Measurements from ENCODE around the gene POLR2B.
"Not testable (repeated sequence)": the region's sequence is repeated elsewhere in the genome, so short reads cannot be mapped to it uniquely, and the experiment has no call there.

DNA sequence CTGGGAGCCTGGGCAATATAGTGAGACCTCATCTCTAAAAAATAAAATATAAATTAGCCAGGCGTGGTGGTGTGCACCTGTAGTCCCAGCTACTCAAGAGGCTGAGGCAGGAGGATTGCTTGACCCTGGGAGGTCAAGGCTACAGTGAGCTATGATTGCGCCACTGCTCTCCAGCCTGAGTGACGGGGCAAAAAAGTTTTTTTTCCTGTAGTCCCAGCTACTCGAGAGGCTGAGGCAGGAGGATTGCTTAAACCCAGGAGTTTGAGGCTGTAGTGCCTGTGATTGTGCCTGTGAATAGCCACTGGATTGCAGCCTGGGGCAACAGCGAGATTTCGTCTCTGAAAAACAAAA is 82.0 kb downstream of the POLR2B start:
- TF ChIP-seq YY1 (IDR thresholded peaks at IDR 0.05; ENCODE audit: insufficient read depth, insufficient read length); ZNF274 (IDR thresholded peaks at IDR 0.05; ENCODE audit: low read depth, low read length): not testable (repeated sequence)
